GM18507 (cell line): ENCODE measurements around the gene PCDHB16.
"Not testable (repeated sequence)": the region's sequence is repeated elsewhere in the genome, so short reads cannot be mapped to it uniquely, and the experiment has no call there.

Experiments used
- DNase-seq: peaks from one replicate; pipeline ENCODE4 v3.0.0; 2011; ENCODE audit warnings: low read depth; ENCODE audit not compliant: insufficient read length; ENCODE audit errors: extremely low spot score
- FAIRE-seq: peaks from 2 replicates; lab custom pipeline; 2011; peaks lifted over from hg19 to GRCh38; lab: Jason Lieb, UNC

PCDHB16 gene

DNA sequence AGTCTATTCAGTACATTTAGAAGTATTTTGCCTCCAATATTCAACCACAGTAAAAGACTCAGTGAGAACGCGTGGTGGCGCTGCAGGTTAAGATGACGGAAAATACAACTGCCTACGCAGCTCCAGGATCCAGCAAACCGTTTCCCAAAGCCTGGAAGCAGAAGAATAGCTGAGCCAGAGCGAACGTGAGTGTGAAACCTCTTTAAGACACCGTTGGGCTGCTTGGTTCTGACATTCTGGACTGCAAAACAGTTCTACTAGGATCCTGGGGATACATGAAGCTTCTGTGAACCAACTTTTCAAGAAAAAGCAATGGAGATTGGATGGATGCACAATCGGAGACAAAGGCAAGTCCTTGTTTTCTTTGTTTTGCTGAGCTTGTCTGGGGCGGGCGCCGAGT is at the start of gene PCDHB16:
Gene PCDHB16 (plus strand): TSS at position 140 of the 400 bp plus-strand sequence. CDS start 173 bp downstream, at position 313.
- no peak for FAIRE-seq
- no peak for DNase-seq

GRCh38 chr5:141135030-141135717 is 47.0 kb upstream of the PCDHB16 start, which contains the start of gene PCDHB5:
PCDHB5 (plus strand) TSS chr5:141135206; CDS start chr5:141135435, 229 bp downstream.
- FAIRE-seq (no peak), DNase-seq (no peak)

DNA sequence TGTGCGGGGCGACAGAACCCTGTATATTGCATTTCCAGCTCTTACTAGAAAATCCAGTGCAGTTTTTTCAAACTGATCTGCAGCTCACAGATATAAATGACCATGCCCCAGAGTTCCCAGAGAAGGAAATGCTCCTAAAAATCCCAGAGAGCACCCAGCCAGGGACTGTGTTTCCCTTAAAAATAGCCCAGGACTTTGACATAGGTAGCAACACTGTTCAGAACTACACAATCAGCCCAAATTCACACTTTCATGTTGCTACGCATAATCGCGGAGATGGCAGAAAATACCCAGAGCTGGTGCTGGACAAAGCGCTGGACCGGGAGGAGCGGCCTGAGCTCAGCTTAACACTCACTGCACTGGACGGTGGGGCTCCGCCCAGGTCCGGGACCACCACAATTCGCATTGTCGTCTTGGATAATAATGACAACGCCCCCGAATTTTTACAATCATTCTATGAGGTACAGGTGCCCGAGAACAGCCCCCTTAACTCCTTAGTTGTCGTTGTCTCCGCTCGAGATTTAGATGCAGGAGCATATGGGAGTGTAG is 46.4 kb upstream of the PCDHB16 start:
- DNase-seq: no peak
- no peak for FAIRE-seq

- DNase-seq, FAIRE-seq: not testable (repeated sequence)
These were observed 44.8 kb upstream of the PCDHB16 start for GRCh38 chr5:141137346-141137745.

- FAIRE-seq: no peak
- no peak for DNase-seq
These were observed 32.4 kb upstream of the PCDHB16 start, which contains the start of gene PCDHB6 for GRCh38 chr5:141149812-141150211. PCDHB6 (plus strand) TSS chr5:141150057; CDS start chr5:141150258, 201 bp downstream.

DNA sequence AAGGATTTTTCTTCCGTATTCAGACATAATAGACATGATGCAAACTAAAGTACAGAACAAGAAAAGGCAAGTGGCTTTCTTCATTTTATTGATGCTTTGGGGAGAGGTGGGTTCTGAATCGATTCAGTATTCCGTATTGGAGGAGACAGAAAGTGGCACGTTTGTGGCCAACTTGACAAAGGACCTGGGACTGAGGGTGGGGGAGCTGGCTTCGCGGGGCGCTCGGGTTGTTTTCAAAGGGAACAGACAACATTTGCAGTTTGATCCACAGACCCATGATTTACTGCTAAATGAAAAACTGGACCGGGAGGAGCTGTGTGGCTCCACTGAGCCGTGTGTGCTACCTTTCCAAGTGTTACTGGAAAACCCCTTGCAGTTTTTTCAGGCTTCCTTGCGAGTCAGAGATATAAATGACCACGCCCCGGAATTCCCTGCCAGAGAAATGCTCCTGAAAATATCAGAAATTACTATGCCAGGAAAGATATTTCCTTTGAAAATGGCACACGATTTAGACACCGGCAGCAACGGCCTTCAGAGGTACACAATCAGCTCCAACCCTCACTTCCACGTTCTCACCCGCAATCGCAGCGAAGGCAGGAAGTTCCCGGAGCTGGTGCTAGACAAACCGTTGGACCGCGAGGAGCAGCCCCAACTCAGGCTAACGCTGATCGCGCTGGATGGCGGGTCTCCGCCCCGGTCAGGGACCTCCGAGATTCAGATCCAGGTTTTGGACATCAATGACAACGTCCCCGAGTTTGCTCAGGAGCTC is 31.8 kb upstream of the PCDHB16 start:
- DNase-seq: no peak
- no peak for FAIRE-seq

- FAIRE-seq (no peak), DNase-seq (no peak)
These were observed 31.2 kb upstream of the PCDHB16 start for GRCh38 chr5:141150993-141151325.

DNA sequence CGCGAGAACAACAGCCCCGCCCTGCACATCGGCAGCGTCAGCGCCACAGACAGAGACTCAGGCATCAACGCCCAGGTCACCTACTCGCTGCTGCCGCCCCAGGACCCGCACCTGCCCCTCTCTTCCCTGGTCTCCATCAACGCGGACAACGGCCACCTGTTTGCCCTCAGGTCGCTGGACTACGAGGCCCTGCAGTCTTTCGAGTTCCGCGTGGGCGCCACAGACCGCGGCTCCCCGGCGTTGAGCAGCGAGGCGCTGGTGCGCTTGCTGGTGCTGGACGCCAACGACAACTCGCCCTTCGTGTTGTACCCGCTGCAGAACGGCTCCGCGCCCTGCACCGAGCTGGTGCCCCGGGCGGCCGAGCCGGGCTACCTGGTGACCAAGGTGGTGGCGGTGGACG is 30.6 kb upstream of the PCDHB16 start:
- not testable (repeated sequence) for DNase-seq, FAIRE-seq

DNA sequence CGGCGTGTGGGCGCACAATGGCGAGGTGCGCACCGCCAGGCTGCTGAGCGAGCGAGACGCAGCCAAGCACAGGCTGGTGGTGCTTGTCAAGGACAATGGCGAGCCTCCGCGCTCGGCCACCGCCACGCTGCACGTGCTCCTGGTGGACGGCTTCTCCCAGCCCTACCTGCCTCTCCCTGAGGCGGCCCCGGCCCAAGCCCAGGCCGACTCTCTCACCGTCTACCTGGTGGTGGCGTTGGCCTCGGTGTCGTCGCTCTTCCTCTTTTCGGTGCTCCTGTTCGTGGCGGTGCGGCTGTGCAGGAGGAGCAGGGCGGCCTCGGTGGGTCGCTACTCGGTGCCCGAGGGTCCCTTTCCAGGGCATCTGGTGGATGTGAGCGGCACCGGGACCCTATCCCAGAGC is 30.1 kb upstream of the PCDHB16 start:
- FAIRE-seq, DNase-seq: not testable (repeated sequence)

- no peak for FAIRE-seq
- DNase-seq: no peak
These were observed 26.4 kb upstream of the PCDHB16 start for GRCh38 chr5:141155540-141156374.

DNA sequence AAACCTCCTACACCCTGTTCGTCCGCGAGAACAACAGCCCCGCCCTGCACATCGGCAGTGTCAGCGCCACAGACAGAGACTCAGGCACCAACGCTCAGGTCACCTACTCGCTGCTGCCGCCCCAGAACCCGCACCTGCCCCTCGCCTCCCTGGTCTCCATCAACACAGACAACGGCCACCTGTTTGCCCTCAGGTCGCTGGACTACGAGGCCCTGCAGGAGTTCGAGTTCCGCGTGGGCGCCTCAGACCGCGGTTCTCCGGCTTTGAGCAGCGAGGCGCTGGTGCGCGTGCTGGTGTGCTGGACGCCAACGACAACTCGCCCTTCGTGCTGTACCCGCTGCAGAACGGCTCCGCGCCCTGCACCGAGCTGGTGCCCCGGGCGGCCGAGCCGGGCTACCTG is 24.8 kb upstream of the PCDHB16 start:
- not testable (repeated sequence) for FAIRE-seq

GRCh38 chr5:141157901-141158300 is 24.3 kb upstream of the PCDHB16 start:
- DNase-seq, FAIRE-seq: not testable (repeated sequence)

More for the DNA sequence above, 24.8 kb upstream of the PCDHB16 start:
- DNase-seq: not testable (repeated sequence)

DNA sequence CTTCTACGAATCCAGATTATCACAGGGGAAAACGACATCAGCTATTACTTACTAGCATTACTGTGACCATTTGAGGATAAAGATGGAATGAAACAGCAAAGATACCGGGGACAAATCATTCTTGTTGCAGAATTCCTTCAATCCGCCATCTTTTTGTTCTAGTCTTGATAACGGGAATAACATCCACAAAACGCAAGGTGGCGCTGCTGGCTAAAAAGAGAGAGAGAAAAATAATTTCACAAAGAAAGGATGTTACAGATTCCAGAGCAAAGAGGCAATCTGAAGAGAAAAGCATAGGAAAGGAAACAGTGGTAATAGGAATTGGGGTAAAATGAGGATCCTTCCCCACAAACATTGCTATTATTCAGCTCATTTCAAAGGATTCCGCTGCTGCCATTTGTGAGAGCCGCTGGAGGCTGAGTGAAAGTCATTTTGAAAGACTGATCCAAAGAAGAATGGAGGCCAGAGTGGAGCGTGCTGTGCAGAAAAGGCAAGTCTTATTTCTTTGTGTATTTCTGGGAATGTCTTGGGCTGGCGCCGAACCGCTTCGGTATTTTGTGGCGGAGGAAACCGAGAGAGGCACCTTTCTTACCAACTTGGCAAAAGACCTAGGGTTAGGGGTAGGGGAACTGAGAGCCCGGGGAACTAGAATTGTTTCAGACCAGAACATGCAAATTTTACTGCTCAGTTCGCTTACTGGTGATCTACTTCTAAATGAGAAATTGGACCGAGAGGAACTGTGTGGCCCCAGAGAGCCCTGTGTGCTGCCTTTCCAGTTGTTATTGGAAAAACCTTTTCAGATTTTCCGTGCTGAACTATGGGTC is 9.6 kb upstream of the PCDHB16 start, which contains the start of gene PCDHB7:
Gene PCDHB7 (plus strand): TSS at position 264 of the 824 bp plus-strand sequence. CDS start 192 bp downstream, at position 456.
- DNase-seq (no peak), FAIRE-seq (no peak)

DNA sequence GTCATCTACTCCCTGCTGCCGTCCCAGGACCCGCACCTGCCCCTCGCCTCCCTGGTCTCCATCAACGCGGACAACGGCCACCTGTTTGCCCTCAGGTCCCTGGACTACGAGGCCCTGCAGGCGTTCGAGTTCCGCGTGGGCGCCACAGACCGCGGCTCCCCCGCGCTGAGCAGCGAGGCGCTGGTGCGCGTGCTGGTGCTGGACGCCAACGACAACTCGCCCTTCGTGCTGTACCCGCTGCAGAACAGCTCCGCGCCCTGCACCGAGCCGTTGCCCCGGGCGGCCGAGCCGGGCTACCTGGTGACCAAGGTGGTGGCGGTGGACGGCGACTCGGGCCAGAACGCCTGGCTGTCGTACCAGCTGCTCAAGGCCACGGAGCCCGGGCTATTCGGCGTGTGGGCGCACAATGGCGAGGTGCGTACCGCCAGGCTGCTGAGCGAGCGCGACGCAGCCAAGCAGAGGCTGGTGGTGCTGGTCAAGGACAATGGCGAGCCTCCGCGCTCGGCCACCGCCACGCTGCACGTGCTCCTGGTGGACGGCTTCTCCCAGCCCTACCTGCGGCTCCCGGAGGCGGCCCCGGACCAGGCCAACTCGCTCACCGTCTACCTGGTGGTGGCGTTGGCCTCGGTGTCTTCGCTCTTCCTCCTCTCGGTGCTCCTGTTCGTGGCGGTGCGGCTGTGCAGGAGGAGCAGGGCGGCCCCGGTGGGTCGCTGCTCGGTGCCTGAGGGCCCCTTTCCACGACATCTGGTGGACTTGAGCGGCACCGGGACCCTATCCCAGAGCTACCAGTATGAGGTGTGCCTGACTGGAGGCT is 7.7 kb upstream of the PCDHB16 start:
- DNase-seq, FAIRE-seq: not testable (repeated sequence)

DNA sequence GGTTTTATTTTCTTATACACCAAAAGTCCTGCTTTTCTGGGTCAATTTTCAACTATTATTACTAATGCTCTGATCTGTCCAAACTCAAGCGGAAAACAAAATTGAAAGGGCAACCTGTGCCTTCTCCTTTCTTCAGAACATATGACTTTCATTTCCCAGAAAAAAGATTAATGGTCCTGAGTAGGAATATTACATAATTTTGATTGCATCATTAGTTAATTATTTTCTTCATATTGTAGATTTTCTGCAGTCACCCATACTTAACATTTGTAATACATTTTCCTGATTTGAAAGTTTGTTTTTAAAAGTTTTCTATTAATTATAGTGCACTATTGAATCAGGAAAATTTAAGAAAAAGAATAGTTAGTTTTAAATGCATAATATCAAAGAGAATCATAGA is 6.3 kb upstream of the PCDHB16 start:
- no peak for DNase-seq
- no peak for FAIRE-seq

DNA sequence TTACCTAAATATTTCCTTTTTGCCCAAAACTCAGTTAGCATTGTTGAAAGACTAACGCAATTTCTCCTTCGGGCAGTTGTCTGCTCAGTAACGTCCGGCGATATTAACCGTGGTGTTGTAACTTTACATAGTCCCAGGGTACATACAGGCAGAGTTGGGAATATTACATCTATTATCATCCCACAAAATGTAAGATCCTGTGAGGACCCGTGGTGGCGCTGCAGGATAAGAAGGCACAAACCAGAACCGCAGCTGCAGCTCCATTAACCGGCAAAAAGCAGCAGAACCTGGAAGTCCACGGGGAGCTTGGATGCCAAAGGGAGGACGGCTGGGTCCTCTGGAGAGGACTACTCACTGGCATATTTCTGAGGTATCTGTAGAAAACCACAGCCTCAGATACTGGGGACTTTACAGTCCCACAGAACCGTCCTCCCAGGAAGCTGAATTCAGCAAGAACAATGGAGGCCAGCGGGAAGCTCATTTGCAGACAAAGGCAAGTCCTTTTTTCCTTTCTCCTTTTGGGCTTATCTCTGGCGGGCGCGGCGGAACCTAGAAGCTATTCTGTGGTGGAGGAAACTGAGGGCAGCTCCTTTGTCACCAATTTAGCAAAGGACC is 4.5 kb upstream of the PCDHB16 start, which contains the start of gene PCDHB8:
Gene PCDHB8 (plus strand): TSS at position 214 of the 615 bp plus-strand sequence. CDS start 245 bp downstream, at position 459.
- FAIRE-seq, DNase-seq: not testable (repeated sequence)

DNA sequence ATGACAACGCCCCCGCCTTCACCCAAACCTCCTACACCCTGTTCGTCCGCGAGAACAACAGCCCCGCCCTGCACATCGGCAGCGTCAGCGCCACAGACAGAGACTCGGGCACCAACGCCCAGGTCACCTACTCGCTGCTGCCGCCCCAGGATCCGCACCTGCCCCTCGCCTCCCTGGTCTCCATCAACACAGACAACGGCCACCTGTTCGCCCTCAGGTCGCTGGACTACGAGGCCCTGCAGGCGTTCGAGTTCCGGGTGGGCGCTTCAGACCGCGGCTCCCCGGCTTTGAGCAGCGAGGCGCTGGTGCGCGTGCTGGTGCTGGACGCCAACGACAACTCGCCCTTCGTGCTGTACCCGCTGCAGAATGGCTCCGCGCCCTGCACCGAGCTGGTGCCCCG is 2.8 kb upstream of the PCDHB16 start:
- not testable (repeated sequence) for FAIRE-seq, DNase-seq
